Stimulated activated naive CD8-positive, alpha-beta T cell treated with anti-CD3 and anti-CD28 coated beads, Interleukin-15, Interleukin-2, amounts not matched to agents 100 ng/mL and 50 ng/mL, for 24 hours (primary cell): Measurements from ENCODE around the gene SEZ6L2.
"Not testable (repeated sequence)": the region's sequence is repeated elsewhere in the genome, so short reads cannot be mapped to it uniquely, and the experiment has no call there.

ENCODE experiments used
- H3K27ac Mint-ChIP-seq: one replicate; pipeline ENCODE4 v1.8.0; 2021; ENCODE audit warnings: mild to moderate bottlenecking, mixed read lengths
- H3K27me3 Mint-ChIP-seq: one replicate; pipeline ENCODE4 v1.8.0; 2021; ENCODE audit warnings: mixed read lengths
- H3K36me3 Mint-ChIP-seq: one replicate; pipeline ENCODE4 v1.8.0; 2021; ENCODE audit warnings: low read depth, mixed read lengths
- H3K4me1 Mint-ChIP-seq: one replicate; pipeline ENCODE4 v1.8.0; 2021; ENCODE audit warnings: low read depth, mixed read lengths
- H3K4me3 Mint-ChIP-seq: one replicate; pipeline ENCODE4 v1.8.0; 2021; ENCODE audit warnings: mild to moderate bottlenecking, mixed read lengths
- H3K9me3 Mint-ChIP-seq: one replicate; pipeline ENCODE4 v1.8.0; 2021; ENCODE audit warnings: mixed read lengths

The SEZ6L2 gene

DNA sequence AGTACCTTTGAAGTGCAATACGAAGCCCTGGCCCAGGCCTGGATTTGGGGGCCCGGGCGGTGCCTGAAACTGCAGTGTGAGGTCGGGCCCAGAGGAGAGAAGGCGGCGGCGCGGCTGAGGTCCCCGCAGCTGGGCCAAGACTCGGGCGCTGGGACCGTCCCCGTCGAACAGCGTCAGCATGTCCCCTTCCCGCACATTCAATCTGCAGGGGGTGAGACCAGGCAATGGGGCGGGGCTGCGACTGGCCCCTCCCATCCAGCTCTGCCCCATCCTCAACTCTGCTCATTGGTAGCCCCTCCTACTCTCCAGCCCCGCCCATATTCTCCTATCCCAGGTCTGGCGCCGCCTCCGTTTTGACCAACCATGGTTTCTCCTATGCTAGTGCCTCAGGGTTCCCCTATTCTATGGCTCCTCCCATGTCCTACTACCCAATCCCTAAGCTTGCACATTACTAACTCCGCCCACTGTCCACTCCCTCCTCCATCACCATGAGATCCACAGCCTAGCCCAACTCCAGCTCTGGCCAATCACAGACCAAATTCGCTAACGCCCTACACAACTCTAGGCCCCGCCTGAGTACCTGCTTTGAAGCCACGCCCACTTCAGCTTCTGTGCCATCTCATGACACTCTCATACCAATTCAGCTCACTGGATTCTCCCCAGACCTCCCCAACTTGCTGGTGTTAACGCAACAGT, 21.9 kb downstream of the SEZ6L2 start:
- H3K27ac Mint-ChIP-seq, result no peak overlapping the region
- H3K36me3 Mint-ChIP-seq, result no peaks in the 10 kb centered on the region
- H3K4me3 Mint-ChIP-seq, result peak overlapping the region; percentile 68
- peaks cover 29% of the 10 kb centered on the region for H3K27me3 Mint-ChIP-seq
- no peaks in the 10 kb centered on the region for H3K9me3 Mint-ChIP-seq
- peaks cover 16% of the 10 kb centered on the region for H3K4me1 Mint-ChIP-seq

DNA sequence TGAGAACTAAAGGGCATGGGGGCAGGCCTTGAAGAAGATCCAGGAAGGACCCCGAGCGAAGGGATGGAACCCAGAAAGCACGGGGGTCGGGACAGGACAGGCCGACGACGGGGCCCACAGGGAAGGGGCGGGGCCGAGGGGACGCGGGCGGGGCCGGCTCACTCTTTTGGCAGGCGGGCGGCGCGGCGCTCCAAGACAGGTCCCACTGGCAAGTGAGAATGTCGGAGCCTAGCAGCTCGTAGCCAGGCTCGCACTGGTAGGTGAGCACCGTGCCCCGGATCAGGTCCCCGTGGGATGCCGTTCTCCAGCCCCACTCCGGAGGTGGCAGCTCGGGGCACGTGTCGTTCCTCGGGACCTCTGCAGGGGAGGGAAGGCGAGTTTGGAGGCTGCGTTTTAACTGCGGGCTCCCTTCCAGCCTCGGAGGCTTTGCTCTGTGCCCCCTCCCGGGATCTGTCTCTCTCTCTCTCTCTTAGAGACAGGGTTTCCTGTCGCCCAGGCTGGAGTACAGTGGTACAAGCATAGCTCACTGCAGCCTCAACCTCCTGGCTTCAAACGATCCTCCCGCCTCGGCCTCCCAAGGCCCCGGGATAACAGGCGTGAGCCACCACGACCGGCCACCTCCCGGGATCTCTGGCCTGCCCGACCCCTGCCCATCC, 22.6 kb downstream of the SEZ6L2 start:
- no peak overlapping the region for H3K27ac Mint-ChIP-seq
- H3K4me1 Mint-ChIP-seq, result peaks cover 16% of the 10 kb centered on the region
- no peaks in the 10 kb centered on the region for H3K9me3 Mint-ChIP-seq
- H3K27me3 Mint-ChIP-seq, result peaks cover 29% of the 10 kb centered on the region
- peak overlapping the region; percentile 68 for H3K4me3 Mint-ChIP-seq
- H3K36me3 Mint-ChIP-seq, result no peaks in the 10 kb centered on the region

DNA sequence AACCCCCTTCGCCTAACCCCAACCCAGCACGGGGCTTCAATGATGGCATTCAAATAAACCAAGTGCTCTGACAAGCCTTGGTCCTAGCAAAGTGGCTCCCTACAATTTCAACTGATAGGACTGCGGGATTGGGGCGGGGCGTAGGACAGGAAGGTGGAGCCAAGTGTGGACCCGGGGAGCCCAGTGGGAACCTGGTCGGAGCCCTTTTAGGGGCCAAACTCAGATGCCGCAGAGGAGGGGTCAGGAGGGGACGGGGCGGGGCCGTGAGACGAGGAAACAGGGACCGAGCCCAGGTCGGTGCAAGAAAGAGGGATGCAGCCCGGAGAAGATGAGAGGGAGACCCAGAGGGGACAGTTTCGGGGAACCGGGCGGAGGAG, 23.1 kb downstream of the SEZ6L2 start:
- H3K4me1 Mint-ChIP-seq, result peaks cover 16% of the 10 kb centered on the region
- no peaks in the 10 kb centered on the region for H3K36me3 Mint-ChIP-seq
- peak overlapping the region; percentile 68 for H3K4me3 Mint-ChIP-seq
- no peak overlapping the region for H3K27ac Mint-ChIP-seq
- peaks cover 29% of the 10 kb centered on the region for H3K27me3 Mint-ChIP-seq
- H3K9me3 Mint-ChIP-seq, result no peaks in the 10 kb centered on the region

GRCh38 chr16:29875206-29875605, 24.1 kb downstream of the SEZ6L2 start:
- H3K4me3 Mint-ChIP-seq, result no peak overlapping the region
- H3K4me1 Mint-ChIP-seq, result peaks cover 16% of the 10 kb centered on the region
- no peaks in the 10 kb centered on the region for H3K9me3 Mint-ChIP-seq
- no peak overlapping the region for H3K27ac Mint-ChIP-seq
- H3K36me3 Mint-ChIP-seq, result no peaks in the 10 kb centered on the region
- H3K27me3 Mint-ChIP-seq, result peaks cover 25% of the 10 kb centered on the region

DNA sequence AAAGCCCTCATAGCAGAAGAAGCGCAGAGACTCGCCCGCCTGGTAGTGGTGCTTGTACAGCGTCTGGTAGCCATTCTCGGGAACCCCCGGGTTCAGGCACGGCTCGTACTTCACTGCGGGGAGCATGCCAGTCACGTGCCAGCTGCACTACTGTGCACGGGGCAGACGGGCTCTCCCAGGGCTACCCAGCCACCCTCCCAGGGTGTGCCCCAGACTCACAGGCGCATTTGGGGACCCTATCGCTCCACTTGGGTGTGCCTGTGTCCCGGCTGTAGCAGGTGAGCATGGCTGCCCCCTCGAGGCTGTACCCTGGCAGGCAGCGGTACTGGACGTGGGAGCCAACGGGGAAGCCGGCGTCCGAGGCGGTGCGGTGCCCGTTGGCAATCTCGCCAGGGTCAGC, 26.0 kb downstream of the SEZ6L2 start:
- no peaks in the 10 kb centered on the region for H3K9me3 Mint-ChIP-seq
- H3K27ac Mint-ChIP-seq, result no peak overlapping the region
- H3K27me3 Mint-ChIP-seq, result peaks cover 19% of the 10 kb centered on the region

DNA sequence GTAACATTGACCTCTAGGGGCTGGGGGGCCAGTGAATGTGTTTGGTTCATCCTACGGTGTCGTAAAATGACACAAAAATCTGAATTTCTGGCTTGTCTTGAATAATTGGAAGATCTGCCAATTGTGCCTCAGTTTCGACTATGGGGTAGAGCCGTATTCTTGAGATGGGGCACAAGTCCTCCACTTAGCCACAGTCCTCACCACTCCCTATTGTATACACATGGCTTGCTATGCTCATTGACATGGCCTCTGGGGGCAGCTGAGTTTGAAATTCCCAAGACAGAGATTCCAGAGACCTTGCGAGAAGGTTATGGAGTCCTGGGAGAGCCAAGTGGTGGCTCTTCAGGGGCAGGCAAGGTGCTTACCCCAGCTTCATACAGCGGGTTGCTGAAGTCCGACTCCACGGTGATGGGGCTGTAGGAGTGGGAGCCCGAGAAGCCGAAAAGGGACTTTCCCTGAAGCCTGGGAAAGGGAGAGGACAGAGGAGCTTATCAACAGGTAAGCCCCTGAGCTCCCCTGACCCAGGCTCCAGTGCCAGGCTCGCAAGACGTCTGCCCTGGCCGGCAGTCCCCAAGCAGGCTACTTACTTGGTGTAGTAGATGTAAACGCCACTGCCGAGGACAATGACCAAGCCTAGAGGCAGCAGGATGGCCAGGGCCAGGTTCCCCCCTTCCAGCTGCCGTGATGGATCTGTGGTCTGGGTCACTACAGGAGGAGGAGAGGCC, 27.4 kb downstream of the SEZ6L2 start:
- H3K9me3 Mint-ChIP-seq, result no peaks in the 10 kb centered on the region
- peaks cover 9% of the 10 kb centered on the region for H3K27me3 Mint-ChIP-seq
- H3K4me3 Mint-ChIP-seq, result no peak overlapping the region
- H3K27ac Mint-ChIP-seq, result no peak overlapping the region
- no peaks in the 10 kb centered on the region for H3K36me3 Mint-ChIP-seq
- H3K4me1 Mint-ChIP-seq, result peaks cover 8% of the 10 kb centered on the region

More for the DNA sequence above, 26.0 kb downstream of the SEZ6L2 start:
- Mint-ChIP-seq H3K4me1 (peaks cover 16% of the 10 kb centered on the region), H3K36me3 (no peaks in the 10 kb centered on the region), H3K4me3 (no peak overlapping the region)

DNA sequence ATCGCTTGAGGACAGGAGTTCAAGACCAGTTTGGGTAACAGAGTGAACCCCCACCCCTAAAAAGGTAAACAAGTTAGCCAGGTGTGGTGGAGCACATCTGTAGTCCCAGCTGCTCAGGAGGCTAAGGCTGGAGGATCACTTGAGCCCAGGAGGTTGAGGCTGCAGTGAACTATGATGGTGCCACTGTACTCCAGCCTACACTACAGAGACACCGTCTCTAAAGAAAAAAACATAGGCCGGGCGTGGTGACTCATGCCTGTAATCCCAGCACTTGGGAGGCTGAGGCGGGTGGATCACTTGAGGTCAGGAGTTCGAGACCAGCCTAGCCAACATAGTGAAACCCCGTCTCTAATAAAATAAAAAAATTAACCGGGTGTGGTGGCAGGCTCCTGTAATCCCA, 30.3 kb downstream of the SEZ6L2 start:
- H3K27ac Mint-ChIP-seq, H3K4me3 Mint-ChIP-seq: not testable (repeated sequence)

GRCh38 chr16:29868396-29869009, 30.8 kb downstream of the SEZ6L2 start:
- Mint-ChIP-seq H3K27ac (no peak overlapping the region), H3K9me3 (no peaks in the 10 kb centered on the region), H3K4me3 (no peak overlapping the region), H3K4me1 (no peaks in the 10 kb centered on the region), H3K27me3 (no peaks in the 10 kb centered on the region), H3K36me3 (no peaks in the 10 kb centered on the region)

More for the DNA sequence above, 30.3 kb downstream of the SEZ6L2 start:
- H3K9me3 Mint-ChIP-seq, H3K36me3 Mint-ChIP-seq, H3K27me3 Mint-ChIP-seq, H3K4me1 Mint-ChIP-seq: not testable (repeated sequence)

- H3K27me3 Mint-ChIP-seq, result no peaks in the 10 kb centered on the region
Measured at GRCh38 chr16:29864205-29864604, 35.1 kb downstream of the SEZ6L2 start.

GRCh38 chr16:29863669-29863984, 35.7 kb downstream of the SEZ6L2 start:
- Mint-ChIP-seq H3K4me3 (peak overlapping the region; percentile 99), H3K36me3 (peaks cover 17% of the 10 kb centered on the region), H3K9me3 (no peaks in the 10 kb centered on the region), H3K27ac (no peak overlapping the region), H3K4me1 (peaks cover 15% of the 10 kb centered on the region), H3K27me3 (no peaks in the 10 kb centered on the region)

More at GRCh38 chr16:29864205-29864604, 35.1 kb downstream of the SEZ6L2 start:
- Mint-ChIP-seq H3K9me3 (no peaks in the 10 kb centered on the region), H3K4me3 (peak overlapping the region; percentile 41), H3K36me3 (peaks cover 11% of the 10 kb centered on the region), H3K4me1 (peaks cover 15% of the 10 kb centered on the region), H3K27ac (no peak overlapping the region)

DNA sequence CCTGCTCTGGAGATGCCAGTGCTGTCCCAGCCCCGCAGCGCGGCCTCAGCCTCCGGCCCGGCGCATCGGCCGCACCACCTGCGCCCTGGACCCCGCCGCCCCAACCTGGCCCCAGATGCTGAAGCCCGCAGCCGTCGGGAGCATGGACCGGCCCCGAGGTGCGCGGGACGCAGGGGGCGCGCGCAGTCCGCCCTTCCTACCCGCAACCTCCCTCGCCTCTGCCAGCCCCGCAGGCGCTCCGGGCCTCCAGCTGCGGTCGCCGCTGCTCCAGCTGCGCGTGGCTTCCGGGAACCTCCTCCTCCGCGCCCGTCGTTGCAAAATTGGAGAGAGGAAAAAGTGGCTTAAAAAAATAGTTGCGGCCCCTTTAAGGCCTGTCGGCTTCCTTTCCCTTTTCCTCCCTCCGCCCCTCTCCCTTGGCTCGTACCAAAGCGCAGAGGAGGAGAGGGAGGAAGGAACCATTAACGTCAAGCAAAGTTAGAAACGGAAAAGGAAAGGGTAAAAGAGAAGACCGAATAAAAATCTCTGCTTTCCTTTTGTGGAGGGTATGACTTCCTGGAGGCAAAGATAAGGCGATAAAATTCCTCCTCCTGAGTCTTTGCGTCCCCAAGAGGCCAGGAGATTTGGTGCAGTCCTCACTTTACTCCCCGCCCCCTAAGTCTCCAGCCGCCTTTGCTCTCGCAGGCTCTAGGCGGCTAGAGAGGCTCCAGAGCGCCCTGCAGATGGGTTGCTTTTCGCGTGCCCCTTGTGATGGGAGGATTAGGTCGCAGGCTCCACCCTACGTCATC, 36.3 kb downstream of the SEZ6L2 start, which contains the start of gene CDIPT:
Gene CDIPT, minus strand, starts transcription at position 343 of the 785 bp plus-strand sequence. CDS start 369 bp downstream, outside the sequence.
- peak within 1 kb of the TSS; percentile 100 for H3K27ac Mint-ChIP-seq
- no peaks in the 10 kb centered on the region for H3K9me3 Mint-ChIP-seq
- H3K4me1 Mint-ChIP-seq, result peaks cover 18% of the 10 kb centered on the region
- H3K36me3 Mint-ChIP-seq, result peaks cover 23% of the 10 kb centered on the region
- H3K27me3 Mint-ChIP-seq, result no peaks in the 10 kb centered on the region
- H3K4me3 Mint-ChIP-seq, result peak within 1 kb of the TSS; percentile 99

DNA sequence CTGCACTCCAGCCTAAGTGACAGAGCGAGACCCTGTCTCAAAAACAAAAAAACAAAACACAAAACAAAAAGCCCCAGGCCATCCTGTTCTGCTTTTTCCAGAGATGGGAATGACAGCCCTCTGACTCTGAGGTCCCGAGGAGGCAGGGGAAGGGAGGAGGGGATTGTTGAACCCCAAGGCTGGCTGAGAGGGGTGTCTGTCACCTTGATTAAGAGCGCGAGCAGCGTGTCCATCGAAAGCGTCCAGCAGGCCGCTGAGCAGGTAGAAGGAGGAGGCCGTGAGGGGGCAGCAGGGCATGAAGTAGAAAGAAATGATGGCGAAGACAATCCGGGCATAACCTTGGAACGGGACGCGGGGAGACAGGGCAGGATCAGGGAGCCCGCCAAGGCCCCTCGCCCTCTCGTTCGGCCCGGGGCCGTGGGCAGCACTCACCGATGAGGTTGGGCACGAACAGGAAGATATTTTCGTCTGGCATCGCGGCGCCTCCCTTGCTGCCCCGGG, 36.9 kb downstream of the SEZ6L2 start:
- Mint-ChIP-seq H3K9me3 (no peaks in the 10 kb centered on the region), H3K27ac (peak overlapping the region; percentile 95), H3K4me1 (peaks cover 18% of the 10 kb centered on the region), H3K36me3 (peaks cover 23% of the 10 kb centered on the region), H3K4me3 (peak overlapping the region; percentile 99), H3K27me3 (no peaks in the 10 kb centered on the region)

DNA sequence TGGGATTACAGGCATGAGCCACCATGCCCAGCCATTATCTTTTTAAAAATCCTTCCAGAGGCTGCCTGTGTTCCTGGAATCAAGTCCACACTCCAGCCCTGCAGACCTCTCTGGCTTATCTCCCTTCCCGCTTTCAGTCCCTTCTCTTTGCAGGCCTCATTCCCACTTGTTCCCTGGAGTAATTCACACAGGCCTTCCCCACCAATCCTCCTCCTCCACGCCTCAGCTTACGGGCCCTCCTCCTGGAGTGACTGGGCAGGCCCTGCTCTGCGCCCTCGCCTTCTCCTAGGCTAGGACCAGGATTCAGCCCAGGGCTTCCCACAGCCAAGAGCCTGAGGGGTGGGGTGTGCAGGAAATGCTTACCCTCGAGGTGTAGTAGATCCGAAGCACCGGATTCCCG, 39.1 kb downstream of the SEZ6L2 start:
- Mint-ChIP-seq H3K36me3 (peaks cover 23% of the 10 kb centered on the region), H3K27me3 (no peaks in the 10 kb centered on the region), H3K4me3 (no peak overlapping the region), H3K4me1 (peaks cover 18% of the 10 kb centered on the region), H3K27ac (no peak overlapping the region), H3K9me3 (no peaks in the 10 kb centered on the region)

- Mint-ChIP-seq H3K27me3 (no peaks in the 10 kb centered on the region), H3K9me3 (no peaks in the 10 kb centered on the region), H3K4me3 (no peak overlapping the region), H3K4me1 (peaks cover 18% of the 10 kb centered on the region), H3K36me3 (peaks cover 23% of the 10 kb centered on the region), H3K27ac (no peak overlapping the region)
Measured at GRCh38 chr16:29858974-29859373, 40.4 kb downstream of the SEZ6L2 start.
